BLaER1 treated with 17β-estradiol and CSF1 and Interleukin-3, amounts not matched to agents 10 nM and 100 nM (cell line): ENCODE data around the gene ZNF501.

Experiments used
- H3K27ac ChIP-seq, 11 experiments: shearing (Covaris generic); formaldehyde crosslinking; 2 replicates each; pipeline ENCODE4 v1.8.1; 2022
- H3K27me3 ChIP-seq, 11 experiments: shearing (Covaris generic); formaldehyde crosslinking; 2 replicates each; pipeline ENCODE4 v1.8.1; 2022
- H3K36me3 ChIP-seq, 11 experiments: shearing (Covaris generic); formaldehyde crosslinking; 2 replicates each; pipeline ENCODE4 v1.8.1; 2022
- H3K4me1 ChIP-seq, 10 experiments: shearing (Covaris generic); formaldehyde crosslinking; 2 replicates each; pipeline ENCODE4 v1.8.1; 2022
- H3K4me2 ChIP-seq, 11 experiments: shearing (Covaris generic); formaldehyde crosslinking; 2 replicates each; pipeline ENCODE4 v1.8.1; 2022
- H3K4me3 ChIP-seq, 10 experiments: shearing (Covaris generic); formaldehyde crosslinking; 2 replicates each; pipeline ENCODE4 v1.8.1; 2022
- H3K9ac ChIP-seq, 11 experiments: shearing (Covaris generic); formaldehyde crosslinking; 2 replicates each; pipeline ENCODE4 v1.8.1; 2022
- H3K9me3 ChIP-seq, 11 experiments: shearing (Covaris generic); formaldehyde crosslinking; replicated peaks in 1 of 11; 2 replicates each; pipeline ENCODE4 v1.8.1; 2022
- H4K20me1 ChIP-seq, 11 experiments: shearing (Covaris generic); formaldehyde crosslinking; 2 replicates each; pipeline ENCODE4 v1.8.1; 2022
- Cebpa-rat ChIP-seq, 11 experiments: shearing (Covaris generic); IDR thresholded peaks; 2 replicates each; pipeline ENCODE4 v1.8.1; 2022

ZNF501 gene

DNA sequence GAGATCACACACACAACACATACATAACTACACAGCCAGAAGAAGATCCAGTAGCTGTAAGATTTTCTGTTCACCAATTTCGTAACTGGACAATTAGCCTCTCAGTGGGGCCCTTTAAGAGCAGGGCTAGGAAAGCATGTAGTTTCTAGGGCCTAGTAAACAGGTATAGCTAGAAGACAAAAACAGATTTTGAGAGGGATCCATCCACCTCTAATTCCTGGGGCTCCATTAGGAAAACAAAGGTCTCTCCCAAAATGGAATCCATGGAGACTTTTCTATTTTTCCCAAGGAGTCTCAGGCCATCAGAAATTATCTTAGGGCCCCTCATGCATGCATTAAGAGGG lies 42.6 kb downstream of the ZNF501 start:
- Histone ChIP-seq H3K9me3 (peaks cover 65 to 73% (median 70%) of the 10 kb centered on the region in 11 experiments), H3K36me3 (peaks cover 43 to 100% (median 100%) of the 10 kb centered on the region in 11 experiments)

GRCh38 chr3:44782891-44783290 lies 53.5 kb downstream of the ZNF501 start:
- H4K20me1 ChIP-seq, result no peaks in the 10 kb centered on the region; a peak in 1 of 22 replicates
- peaks cover 7 to 100% (median 90%) of the 10 kb centered on the region in 11 experiments for H3K36me3 ChIP-seq
- no peak overlapping the region for H3K27ac ChIP-seq
- H3K4me1 ChIP-seq, result no peaks in the 10 kb centered on the region
- no peaks in the 10 kb centered on the region for H3K9me3 ChIP-seq
- H3K4me3 ChIP-seq, result no peak overlapping the region
- TF ChIP-seq Cebpa-rat (IDR thresholded peaks at IDR 0.05), result no peak
- no peaks in the 10 kb centered on the region for H3K27me3 ChIP-seq
- no peak overlapping the region for H3K9ac ChIP-seq
- no peak overlapping the region for H3K4me2 ChIP-seq

More for the DNA sequence above, 42.6 kb downstream of the ZNF501 start:
- Histone ChIP-seq H3K4me1 (no peaks in the 10 kb centered on the region), H3K9ac (no peak overlapping the region), H3K4me3 (peak overlapping the region in 1 of 10 experiments; percentile 40; a peak in 2 of 20 replicates), H3K27me3 (no peaks in the 10 kb centered on the region), H3K27ac (no peak overlapping the region), H3K4me2 (no peak overlapping the region), H4K20me1 (no peaks in the 10 kb centered on the region)
- no peak for TF ChIP-seq Cebpa-rat (IDR thresholded peaks at IDR 0.05)
